AG04450 (cell line): Measurements from ENCODE around the gene HSF4. TPM values are rescaled to one million over a fixed set of nuclear protein-coding genes. Genes with fewer than 3 reads are reported as not detected.
A peak's percentile ranks its signal among the peaks of the same experiment; 100 is the strongest.

Source experiments
- CTCF ChIA-PET: fragments of 300-600, 350-600 bp; formaldehyde crosslinking; extraction: SDS; loops from one replicate; lab custom pipeline; 2022; ENCODE audit warnings: antibody characterized with exemption, inconsistent platforms; lab: Charles Lee
- POLR2A ChIA-PET: fragments of 350-600 bp; formaldehyde crosslinking; extraction: SDS; loops from one replicate; lab custom pipeline; 2021; ENCODE audit warnings: antibody characterized with exemption, inconsistent platforms; lab: Yijun Ruan, JAX
- DNase-seq: peaks from one replicate; pipeline ENCODE4 v3.0.0-alpha.2; 2011; ENCODE audit warnings: low read depth, low spot score
- H3K27ac ChIP-seq: one replicate; pipeline ENCODE4 v1.5.1; 2012; ENCODE audit warnings: low read depth, low read length, control low read depth
- H3K27me3 ChIP-seq: one replicate; pipeline ENCODE4 v1.6.0; 2012; ENCODE audit warnings: low read length; ENCODE audit not compliant: control insufficient read depth, insufficient read depth
- H3K4me3 ChIP-seq: 2 replicates; pipeline ENCODE4 v1.5.1; 2011; ENCODE audit warnings: mild to moderate bottlenecking, low read depth, low read length, control low read depth
- H3K9me3 ChIP-seq: 2 replicates; pipeline ENCODE4 v1.5.1; 2012; ENCODE audit warnings: low read length; ENCODE audit not compliant: control insufficient read depth, insufficient read depth
- CTCF ChIP-seq: IDR thresholded peaks from 2 replicates; pipeline ENCODE4 v1.5.1; 2011; ENCODE audit warnings: low read depth, low read length, control low read depth, inconsistent platforms
- polyA plus RNA-seq: library from polyadenylated mRNA; depleted of rRNA; stranded (reverse); fragments of >200 nt; gene quantifications from 2 replicates; pipeline ENCODE4 v1.2.3, GENCODE V29; 2011

HSF4 gene
- polyA plus RNA-seq, 1 experiment, result 0.82 TPM

DNA sequence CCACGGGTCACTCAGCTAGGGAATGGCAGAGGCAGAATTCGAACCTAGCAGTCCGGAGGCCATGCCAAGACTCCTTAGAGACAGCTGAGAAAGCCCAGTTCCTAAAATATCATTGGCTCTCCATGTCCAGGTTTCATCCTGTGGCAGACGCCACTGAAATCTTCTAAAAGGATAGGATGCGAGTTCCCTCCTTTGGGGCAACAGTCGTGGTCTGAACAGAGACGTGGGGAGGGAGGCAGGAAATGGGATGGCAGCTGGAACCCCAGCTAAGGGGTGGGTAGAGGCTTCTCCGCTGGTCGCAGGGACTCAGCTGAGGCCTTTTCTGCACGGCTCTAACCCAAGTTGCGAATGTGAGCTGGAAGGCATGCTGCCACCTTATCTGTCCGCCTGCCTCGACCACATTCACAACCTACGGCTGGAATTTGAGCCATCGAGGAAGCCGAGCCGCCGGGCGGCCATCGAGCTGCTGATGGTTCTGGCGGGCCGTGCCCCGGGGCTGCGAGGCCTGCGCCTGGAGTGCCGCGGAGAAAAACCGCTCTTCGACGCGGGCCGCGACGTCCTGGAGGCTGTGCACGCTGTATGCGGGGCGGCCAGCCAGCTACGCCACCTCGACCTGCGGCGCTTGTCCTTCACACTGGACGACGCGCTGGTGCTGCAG, 1.9 kb upstream of the HSF4 start:
- POLR2A ChIA-PET, result interaction anchor here (0.7 to 1.5 kb wide), 4 partner anchors 11 to 203 kb away, joined by 3 to 6 read pairs (median 4); no protein-coding TSS in a partner anchor
- Histone ChIP-seq H3K9me3 (peaks cover 7% of the 10 kb centered on the region; the same call in 1 of the 2 replicates), H3K27ac (no peak overlapping the region), H3K27me3 (peaks cover 46% of the 10 kb centered on the region), H3K4me3 (no peak overlapping the region)
- 0 out of 2 replicates have a peak, but pooled peaks have one; percentile 4 for TF ChIP-seq CTCF
- CTCF ChIA-PET, result interaction anchor here (0.6 to 1.1 kb wide), 3 partner anchors 7 to 205 kb away, joined by 3 to 5 read pairs (median 4); partner anchors contain the start of gene NOL3
- no peak for DNase-seq

DNA sequence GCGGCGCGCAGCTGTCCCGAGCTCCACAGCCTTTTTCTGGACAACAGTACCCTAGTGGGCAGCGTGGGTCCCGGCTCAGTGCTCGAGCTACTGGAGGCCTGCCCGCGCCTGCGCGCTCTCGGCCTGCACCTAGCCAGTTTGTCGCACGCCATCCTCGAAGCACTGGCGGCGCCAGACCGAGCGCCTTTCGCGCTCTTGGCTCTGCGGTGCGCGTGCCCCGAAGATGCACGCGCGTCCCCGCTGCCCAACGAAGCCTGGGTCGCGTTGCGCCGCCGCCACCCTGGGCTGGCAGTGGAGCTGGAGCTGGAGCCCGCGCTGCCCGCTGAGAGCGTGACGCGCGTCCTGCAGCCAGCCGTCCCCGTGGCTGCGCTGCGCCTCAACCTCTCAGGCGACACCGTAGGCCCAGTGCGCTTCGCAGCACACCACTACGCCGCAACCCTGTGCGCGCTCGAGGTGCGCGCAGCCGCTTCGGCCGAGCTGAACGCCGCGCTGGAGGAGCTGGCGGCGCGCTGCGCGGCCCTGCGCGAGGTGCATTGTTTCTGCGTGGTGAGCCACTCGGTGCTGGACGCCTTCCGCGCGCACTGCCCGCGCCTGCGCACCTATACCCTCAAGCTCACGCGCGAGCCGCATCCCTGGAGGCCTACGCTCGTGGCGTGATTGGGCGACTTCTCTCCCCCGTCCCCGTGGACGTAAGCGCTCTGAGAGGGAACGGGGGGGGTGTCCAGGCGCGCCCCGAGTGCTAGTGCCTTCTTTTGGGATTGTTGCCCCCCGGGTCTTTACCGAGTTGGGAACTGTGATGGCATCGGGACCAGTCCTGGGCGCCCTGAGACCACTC, 1.2 kb upstream of the HSF4 start:
- no peak for DNase-seq
- Histone ChIP-seq H3K27ac (no peak overlapping the region), H3K9me3 (peaks cover 7% of the 10 kb centered on the region; the same call in 1 of the 2 replicates), H3K4me3 (peak overlapping the region; percentile 43), H3K27me3 (peaks cover 50% of the 10 kb centered on the region)
- TF ChIP-seq CTCF, result no peak
- ChIA-PET CTCF (interaction anchor here (0.6 to 1.1 kb wide), 2 partner anchors 8 to 206 kb away, joined by 4 to 5 read pairs; no protein-coding TSS in a partner anchor), POLR2A (interaction anchor here (0.7 to 1.5 kb wide), 5 partner anchors 11 to 203 kb away, joined by 3 to 6 read pairs (median 3); no protein-coding TSS in a partner anchor)

- POLR2A ChIA-PET, result interaction anchor here (0.7 to 1.5 kb wide), 4 partner anchors 10 to 34 kb away, joined by 3 to 4 read pairs (median 3); no protein-coding TSS in a partner anchor
- peak overlapping the region; percentile 43 for H3K4me3 ChIP-seq
- CTCF ChIA-PET, result interaction anchor here (1.1 kb wide), 1 partner anchor 9 kb away, joined by 5 read pairs; no protein-coding TSS in a partner anchor
- peaks cover 7% of the 10 kb centered on the region; the same call in 1 of the 2 replicates for H3K9me3 ChIP-seq
- peaks cover 50% of the 10 kb centered on the region for H3K27me3 ChIP-seq
- H3K27ac ChIP-seq, result no peak overlapping the region
- TF ChIP-seq CTCF, result no peak
- DNase-seq, result no peak
Measured at GRCh38 chr16:67163999-67164558, 466 bp upstream of the HSF4 start.

GRCh38 chr16:67165121-67166078, 855 bp downstream of the HSF4 start:
- CTCF ChIA-PET, result interaction anchor here (3.5 kb wide), 1 partner anchor 10 kb away, joined by 13 read pairs; no protein-coding TSS in a partner anchor
- DNase-seq, result no peak
- peaks cover 50% of the 10 kb centered on the region for H3K27me3 ChIP-seq
- POLR2A ChIA-PET, result interaction anchor here (0.5 to 0.6 kb wide), 2 partner anchors 17 to 35 kb away, joined by 3 read pairs; no protein-coding TSS in a partner anchor
- peaks cover 2% of the 10 kb centered on the region; the same call in 1 of the 2 replicates for H3K9me3 ChIP-seq
- TF ChIP-seq CTCF, result no peak
- no peak overlapping the region for H3K4me3 ChIP-seq
- no peak overlapping the region for H3K27ac ChIP-seq
